ENCODE results near the gene VPS16. TPM values are rescaled to one million over a fixed set of nuclear protein-coding genes. Genes with fewer than 3 reads are reported as not detected.

Gene VPS16
- total and polyA plus RNA-seq, 2 of the 13 experiments (the other 11 are each of a cell fraction or from before 2014, with no cell fraction given), result 34.2 to 35.4 TPM

GRCh38 chr20:2873010-2873746 lies 32.6 kb downstream of the VPS16 start, which contains the start of gene PTPRA (continued):
- TF ChIP-seq HMGXB3 (CRISPR knock-in tag; IDR thresholded peaks at IDR 0.05; ENCODE audit: borderline replicate concordance), result peak; percentile 99
- TF ChIP-seq BRF2 (CRISPR knock-in tag; IDR thresholded peaks at IDR 0.05), result no peak
- peak; percentile 52; the same call in 1 of the 2 replicates for TF ChIP-seq SSRP1 (CRISPR knock-in tag; IDR thresholded peaks at IDR 0.05)
- TF ChIP-seq GATA4 (IDR thresholded peaks at IDR 0.05; ENCODE audit: borderline replicate concordance, low read depth), result peak; percentile 92
- peak; percentile 70; the same call in 1 of the 2 replicates for TF ChIP-seq SPEN (CRISPR knock-in tag; IDR thresholded peaks at IDR 0.05; ENCODE audit: low read depth)
- no peak for TF ChIP-seq PAXIP1 (CRISPR knock-in tag; conservative IDR thresholded peaks at IDR 0.05)
- peak; percentile 79; the same call in 1 of the 2 replicates for TF ChIP-seq ZNF441 (CRISPR knock-in tag; IDR thresholded peaks at IDR 0.05; ENCODE audit: borderline replicate concordance)
- TF ChIP-seq GRHL1 (CRISPR knock-in tag; conservative IDR thresholded peaks at IDR 0.05), result no peak
- TF ChIP-seq DNMT3B (CRISPR knock-in tag; conservative IDR thresholded peaks at IDR 0.05), result peak; percentile 99
- TF ChIP-seq ZNF552 (CRISPR knock-in tag; IDR thresholded peaks at IDR 0.05; ENCODE audit: borderline replicate concordance), result 0 out of 2 replicates have a peak, but pooled peaks have one; percentile 56
- no peak for TF ChIP-seq ZNF557 (CRISPR knock-in tag; IDR thresholded peaks at IDR 0.05)
- TF ChIP-seq ZNF720 (CRISPR knock-in tag; IDR thresholded peaks at IDR 0.05), result no peak; the same call in 1 of the 2 replicates
- 0 out of 2 replicates have a peak, but pooled peaks have one; percentile 28 for TF ChIP-seq TIGD3 (CRISPR knock-in tag; IDR thresholded peaks at IDR 0.05; ENCODE audit: borderline replicate concordance)
- TF ChIP-seq ZNF451 (CRISPR knock-in tag; IDR thresholded peaks at IDR 0.05), result peak; percentile 91; the same call in 1 of the 2 replicates
- TF ChIP-seq ZNF317 (CRISPR knock-in tag; IDR thresholded peaks at IDR 0.05), result no peak
- no peak; the same call in 1 of the 2 replicates for TF ChIP-seq ZNF263 (CRISPR knock-in tag; IDR thresholded peaks at IDR 0.05)

Measured in HepG2 (cell line).